ENCODE measurements around the gene FN3K.

Gene FN3K

GRCh38 chr17:82697808-82698064 lies 37.7 kb upstream of the FN3K start:
- no peak for TF ChIP-seq CTCF (IDR thresholded peaks at IDR 0.05; ENCODE audit: extremely low read depth, insufficient read depth, missing control alignments)
- no peak for DNase-seq (ENCODE audit: low spot score)
- in situ Hi-C loops (cut with MboI; ENCODE audit: low pct_unique_long_range_greater_than_20kb, low sequenced_read_pairs, unreplicated experiment): no loop called here

- peak; percentile 100 for DNase-seq (ENCODE audit: low spot score)
- TF ChIP-seq CTCF (IDR thresholded peaks at IDR 0.05; ENCODE audit: extremely low read depth, insufficient read depth, missing control alignments): no peak
- in situ Hi-C loops (cut with MboI; ENCODE audit: low pct_unique_long_range_greater_than_20kb, low sequenced_read_pairs, unreplicated experiment): no loop called here
Observed at GRCh38 chr17:82698065-82698973, 37.1 kb upstream of the FN3K start, which contains the start of gene RAB40B. TSS of gene RAB40B (minus strand) at chr17:82698698. CDS start at chr17:82698596, 102 bp downstream.

DNA sequence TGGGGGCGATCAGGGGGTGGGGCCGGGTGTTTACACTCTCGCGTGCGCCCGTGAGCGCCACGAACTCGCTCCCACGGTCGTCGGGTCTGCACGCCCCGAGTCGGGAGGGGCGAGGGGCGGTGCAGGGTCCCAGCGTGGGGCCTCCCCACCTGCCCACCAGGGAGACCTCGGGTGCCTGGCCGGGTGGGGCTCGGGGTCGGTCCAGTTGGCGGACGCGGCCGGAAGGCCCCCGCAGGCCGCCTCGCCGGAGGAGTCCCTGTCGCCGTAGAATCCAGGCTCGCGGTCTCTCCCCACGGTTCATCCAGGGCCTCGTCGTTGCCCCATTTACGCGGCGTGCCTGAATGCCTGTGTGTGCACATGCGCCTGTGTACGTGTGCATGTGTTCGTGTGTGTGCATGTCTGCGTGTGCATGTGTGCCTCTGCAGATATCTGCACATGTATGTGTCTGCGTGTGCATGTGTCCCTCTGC lies 36.4 kb upstream of the FN3K start:
- no peak for DNase-seq (ENCODE audit: low spot score)
- in situ Hi-C loops (cut with MboI; ENCODE audit: low pct_unique_long_range_greater_than_20kb, low sequenced_read_pairs, unreplicated experiment): no loop called here
- no peak for TF ChIP-seq CTCF (IDR thresholded peaks at IDR 0.05; ENCODE audit: extremely low read depth, insufficient read depth, missing control alignments)

DNA sequence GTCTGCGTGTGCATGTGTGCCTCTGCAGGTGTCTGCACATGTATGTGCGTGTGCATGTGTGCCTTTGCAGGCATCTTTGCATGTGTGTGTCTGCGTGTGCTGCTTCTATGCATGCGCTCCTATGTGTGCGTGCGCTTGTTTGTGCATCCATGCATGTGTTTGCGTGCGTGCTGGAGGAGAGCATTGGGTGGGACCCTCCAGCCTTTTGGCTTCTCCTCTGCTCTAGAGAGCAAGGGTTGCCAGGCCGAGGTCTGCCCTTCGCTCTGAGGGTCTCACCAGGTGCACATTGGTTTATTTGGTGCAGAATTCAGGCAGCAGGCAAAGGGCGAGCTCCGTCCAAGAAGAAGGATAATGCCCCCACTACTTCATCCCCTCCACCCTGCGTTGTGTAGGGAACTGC lies 35.9 kb upstream of the FN3K start:
- TF ChIP-seq CTCF (IDR thresholded peaks at IDR 0.05; ENCODE audit: extremely low read depth, insufficient read depth, missing control alignments): no peak
- in situ Hi-C loops (cut with MboI; ENCODE audit: low pct_unique_long_range_greater_than_20kb, low sequenced_read_pairs, unreplicated experiment): no loop called here

DNA sequence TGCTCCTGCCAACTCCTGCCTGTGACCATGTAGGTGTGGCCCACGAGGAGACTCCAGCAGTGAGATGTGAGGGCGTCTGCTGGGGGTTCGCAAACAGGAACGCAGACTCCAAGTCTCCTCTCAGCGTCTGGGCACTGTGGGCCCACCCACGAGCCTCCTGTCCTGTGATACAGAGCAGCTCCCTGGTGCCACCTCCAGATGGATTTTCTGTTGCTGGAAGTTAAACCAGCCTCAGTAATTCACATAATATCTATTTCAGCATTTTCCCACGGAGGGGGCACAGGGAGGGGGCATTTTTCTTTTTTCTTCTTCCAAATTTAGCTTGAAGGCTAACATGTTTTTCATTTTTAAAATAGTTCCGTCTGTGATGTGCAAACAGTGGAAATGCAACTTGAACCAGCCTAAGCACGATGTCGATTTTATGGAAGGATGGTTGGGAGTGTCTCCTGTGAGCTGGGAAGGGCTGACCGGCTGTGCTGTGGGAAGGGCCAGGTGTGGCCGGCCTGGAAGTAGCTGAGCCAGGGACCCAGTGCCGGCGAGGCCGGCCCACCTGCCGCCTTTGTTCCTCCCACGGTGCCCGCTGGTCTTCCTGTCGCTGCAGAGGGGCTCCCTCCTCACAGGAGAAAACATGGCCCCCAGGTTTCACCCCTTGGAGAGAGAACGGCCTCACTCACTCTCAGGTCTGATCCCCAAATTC lies 33.0 kb upstream of the FN3K start:
- in situ Hi-C loops (cut with MboI; ENCODE audit: low pct_unique_long_range_greater_than_20kb, low sequenced_read_pairs, unreplicated experiment): no loop called here
- no peak for TF ChIP-seq CTCF (IDR thresholded peaks at IDR 0.05; ENCODE audit: extremely low read depth, insufficient read depth, missing control alignments)
- no peak for DNase-seq (ENCODE audit: low spot score)

More for the DNA sequence above, 35.9 kb upstream of the FN3K start:
- DNase-seq (ENCODE audit: low spot score): no peak

DNA sequence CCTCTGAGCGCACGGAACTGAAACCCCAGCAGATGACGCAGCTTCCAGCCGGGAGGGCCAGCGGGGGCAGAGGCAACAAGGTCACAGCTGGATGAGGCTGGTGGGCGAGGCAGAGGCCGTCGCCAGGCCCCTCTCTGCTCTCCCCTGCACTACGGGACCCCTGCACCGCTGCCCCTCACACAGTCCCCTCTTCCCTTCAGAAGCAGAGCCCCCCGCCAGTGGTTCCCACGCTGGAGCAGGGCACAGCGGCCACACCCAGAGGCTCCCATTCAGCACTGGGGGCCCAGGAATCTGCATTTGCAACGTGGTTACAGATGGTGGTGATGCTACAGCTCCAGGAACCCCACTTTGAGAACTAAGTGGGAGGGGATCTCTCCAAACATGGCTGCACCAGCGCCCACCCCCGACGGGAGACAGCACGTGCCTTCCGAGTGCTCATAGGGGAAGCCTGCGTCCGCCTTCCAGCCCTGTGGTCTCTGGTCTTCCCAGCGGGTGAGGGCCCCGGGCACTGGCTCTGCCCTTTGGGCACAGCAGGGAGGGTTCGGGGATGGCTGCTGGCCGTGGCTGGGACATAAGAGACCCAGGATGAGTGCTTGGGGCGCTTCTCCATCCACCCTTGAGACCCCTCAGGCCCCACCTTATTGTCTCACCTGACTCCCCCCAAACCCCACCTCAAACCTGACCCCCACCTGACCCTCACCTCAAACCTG lies 32.2 kb upstream of the FN3K start:
- no peak for TF ChIP-seq CTCF (IDR thresholded peaks at IDR 0.05; ENCODE audit: extremely low read depth, insufficient read depth, missing control alignments)
- in situ Hi-C loops (cut with MboI; ENCODE audit: low pct_unique_long_range_greater_than_20kb, low sequenced_read_pairs, unreplicated experiment): no loop called here
- no peak for DNase-seq (ENCODE audit: low spot score)

Measured in GM13977 (cell line).